RPMI8226 (cell line): Measurements from ENCODE around the gene CLEC1A.

ENCODE experiments used
- DNase-seq: peaks from one replicate; pipeline ENCODE4 v3.0.0-alpha.2; 2015

Gene CLEC1A, protein sequence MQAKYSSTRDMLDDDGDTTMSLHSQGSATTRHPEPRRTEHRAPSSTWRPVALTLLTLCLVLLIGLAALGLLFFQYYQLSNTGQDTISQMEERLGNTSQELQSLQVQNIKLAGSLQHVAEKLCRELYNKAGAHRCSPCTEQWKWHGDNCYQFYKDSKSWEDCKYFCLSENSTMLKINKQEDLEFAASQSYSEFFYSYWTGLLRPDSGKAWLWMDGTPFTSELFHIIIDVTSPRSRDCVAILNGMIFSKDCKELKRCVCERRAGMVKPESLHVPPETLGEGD

DNA sequence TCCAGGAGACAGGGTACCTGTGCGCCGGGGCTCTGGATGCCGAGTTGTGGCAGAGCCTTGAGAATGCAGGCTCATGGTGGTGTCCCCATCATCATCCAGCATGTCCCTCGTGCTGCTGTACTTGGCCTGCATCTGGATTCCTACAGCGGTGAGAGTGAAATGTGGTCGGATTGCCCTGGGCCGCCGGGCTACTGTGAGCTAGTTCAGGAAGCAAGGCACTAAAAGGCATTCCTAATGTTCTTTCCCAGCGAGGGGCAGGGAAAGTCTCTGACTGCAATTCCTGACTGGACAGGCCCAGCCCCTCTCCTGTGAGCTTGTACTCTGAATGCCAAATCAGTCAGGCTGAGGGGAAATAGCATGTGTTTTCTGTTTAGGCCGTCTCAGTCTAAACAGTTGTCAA lies at the start of gene CLEC1A:
TSS of gene CLEC1A (minus strand) at position 195 of the 400 bp plus-strand sequence. CDS start at position 132, 63 bp downstream.
- no peak for DNase-seq

DNA sequence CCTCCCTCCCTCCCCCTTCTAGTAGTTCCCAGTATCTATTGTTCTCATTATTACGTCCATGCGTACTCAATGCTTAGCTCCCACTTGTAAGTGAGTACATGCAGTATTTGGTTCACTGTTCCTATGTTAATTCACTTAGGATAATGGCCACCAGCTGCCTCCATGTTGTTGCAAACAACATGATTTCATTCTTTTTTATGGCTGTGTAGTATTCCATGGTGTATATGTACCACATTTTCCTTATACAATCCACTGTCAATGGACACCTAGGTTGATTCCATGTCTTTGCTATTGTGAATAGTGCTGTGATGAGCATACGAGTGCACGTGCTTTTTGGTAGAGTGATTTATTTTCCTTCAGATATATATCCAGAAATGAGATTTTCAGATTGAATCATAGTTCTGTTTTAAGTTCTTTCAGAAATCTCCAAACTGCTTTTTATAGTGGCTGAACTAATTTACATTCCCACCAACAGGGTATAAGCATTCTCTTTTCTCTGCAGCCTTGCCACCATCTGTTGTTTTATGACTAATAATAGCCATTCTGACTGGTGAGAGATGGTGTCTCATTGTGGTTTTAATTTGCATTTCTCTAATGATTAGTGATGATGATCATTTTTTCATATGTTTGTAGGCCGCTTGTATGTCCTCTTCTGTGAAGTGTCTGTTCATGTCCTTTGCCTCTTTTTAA lies 49.1 kb upstream of the CLEC1A start:
- DNase-seq: no peak

DNA sequence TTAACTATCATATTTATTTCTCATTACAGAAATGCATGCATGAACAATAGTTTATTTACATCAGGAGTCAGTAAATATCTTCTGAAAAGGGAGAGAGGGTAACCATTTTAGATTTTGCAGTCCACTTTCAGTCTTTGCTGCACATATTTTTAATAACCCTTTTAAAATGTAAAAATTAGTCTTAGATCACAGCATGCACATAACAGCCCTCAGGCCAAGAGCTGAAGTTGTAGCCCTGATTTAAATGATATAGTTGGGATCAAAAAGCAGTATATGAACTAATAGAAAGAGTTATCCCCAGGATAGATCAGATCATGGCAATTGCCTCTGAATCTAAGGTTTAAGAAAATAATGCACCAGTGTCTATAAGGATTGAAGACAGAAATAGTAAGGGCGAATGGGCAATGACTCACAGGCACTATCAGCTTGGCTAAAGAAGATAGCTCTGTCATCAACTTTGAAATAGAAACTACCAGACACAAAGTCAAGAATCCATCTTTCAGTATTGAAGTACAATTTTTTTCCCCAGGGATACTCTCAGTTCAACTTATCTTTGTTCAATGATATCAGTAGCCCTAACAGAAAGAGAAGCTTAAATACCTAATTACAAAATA lies 44.3 kb upstream of the CLEC1A start:
- DNase-seq: peak; percentile 19

DNA sequence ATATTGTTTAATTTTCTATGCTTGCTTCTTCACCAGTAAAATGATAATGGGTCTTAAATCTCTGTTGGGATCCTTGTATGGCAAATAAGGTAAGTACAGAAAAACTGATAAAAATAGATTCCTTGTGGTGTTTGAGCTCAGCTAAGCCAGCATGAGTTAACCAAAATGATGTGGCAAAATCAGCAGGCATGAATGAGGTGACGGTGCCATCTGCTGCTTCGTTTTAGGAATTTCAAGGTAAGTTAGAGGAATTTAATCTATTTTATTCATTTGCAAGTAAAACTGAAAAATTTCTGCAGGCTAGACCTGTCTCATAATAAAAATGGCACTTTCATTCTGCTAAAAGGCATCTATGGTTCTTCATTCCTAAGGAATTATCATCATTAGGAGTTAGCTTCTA lies 41.2 kb upstream of the CLEC1A start:
- DNase-seq: peak; percentile 62

DNA sequence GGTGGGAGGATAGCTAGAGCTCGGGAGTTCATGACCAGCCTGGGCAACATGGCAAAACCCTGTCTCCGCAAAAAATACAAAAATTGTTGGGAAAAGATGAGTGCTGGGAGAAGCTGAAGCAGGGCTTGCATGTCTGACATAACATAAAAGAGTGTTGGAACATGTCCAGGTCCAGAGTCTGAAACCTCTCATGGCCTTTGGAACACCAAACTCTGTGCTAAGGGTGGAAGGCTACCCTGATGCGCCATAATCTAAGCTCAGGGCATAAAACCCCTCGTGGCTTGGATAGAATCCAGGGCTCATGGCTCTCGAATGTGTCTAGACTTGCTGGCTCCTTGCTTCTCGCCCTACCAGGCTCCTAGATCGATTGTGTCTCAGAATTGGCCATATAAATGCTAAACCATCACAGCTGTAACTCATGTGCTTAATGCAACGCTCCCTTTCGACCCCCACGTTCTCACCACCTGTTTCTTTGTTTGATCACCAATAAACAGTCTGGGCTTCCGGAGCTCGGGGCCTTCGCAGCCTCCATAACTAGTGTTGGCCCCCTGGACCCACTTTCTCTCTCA lies 37.9 kb upstream of the CLEC1A start:
- peak; percentile 74 for DNase-seq

DNA sequence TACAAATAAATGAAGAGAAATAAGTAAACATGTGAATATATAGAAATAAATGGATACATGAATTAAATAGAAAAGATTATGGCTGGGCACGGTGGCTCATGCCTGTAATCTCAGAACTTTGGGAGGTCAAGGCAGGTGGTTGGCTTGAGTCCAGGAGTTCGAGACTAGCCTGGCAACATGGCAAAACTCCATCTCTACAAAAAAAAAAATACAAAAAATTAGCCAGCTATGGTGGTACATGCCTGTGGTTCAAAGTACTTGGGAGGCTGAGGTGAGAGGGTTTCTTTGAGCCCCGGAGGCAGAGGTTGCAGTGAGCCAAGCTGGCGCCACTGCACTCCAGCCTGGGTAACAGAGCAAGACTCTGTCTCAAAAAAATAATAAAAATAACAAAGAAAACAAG lies 36.3 kb upstream of the CLEC1A start:
- DNase-seq: peak; percentile 58

DNA sequence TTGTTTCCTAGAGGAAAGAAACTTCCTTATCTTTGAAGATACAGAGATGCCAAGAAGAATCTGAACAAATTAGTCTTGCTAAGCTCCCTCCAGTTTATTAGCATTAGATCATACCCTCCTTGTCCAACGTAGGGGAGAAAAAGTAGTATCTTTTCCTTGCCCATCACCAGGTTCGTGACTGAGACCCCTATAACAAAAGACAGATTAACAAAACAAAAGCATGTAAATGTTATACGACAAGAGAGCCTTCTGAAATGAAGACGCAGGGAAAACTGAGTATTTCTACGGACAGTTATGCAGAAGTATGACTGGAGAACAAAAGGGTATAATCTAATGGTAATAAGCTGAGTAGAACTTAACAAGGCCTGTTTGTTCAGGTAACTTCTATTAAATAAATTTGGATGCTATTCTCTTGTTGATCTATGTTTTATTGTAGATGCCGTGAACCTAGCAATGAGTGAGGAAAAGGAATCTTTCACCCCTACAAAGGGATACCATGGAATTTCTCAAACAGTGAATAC lies 34.1 kb upstream of the CLEC1A start:
- no peak for DNase-seq

DNA sequence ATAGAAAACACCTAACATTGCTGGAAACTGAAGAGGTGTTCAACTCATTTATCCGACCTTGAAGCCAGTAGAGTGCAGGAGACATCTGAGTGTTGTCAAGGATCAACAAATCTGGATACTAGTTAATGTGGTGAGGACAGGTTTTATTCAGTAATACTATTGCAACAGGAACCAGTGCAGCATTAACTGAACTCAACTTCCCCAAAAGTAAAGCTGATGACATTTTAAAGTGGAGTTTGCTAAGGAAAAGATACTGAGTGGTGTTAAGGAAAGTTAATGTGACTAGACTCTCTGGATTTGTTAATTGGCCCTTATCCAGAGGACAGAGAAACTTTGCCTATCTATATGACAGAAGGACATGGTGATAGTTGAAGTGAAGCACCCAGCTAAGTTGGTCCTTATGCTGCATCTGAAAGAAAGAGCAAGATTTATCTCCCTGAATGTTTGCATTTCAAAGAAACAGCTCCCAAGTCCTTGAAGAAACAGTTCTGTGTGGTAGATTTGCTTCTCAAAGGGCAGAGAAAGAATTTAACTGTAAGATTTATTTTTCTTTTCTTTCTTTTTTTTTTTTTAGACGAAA lies 32.4 kb upstream of the CLEC1A start:
- peak; percentile 15 for DNase-seq

DNA sequence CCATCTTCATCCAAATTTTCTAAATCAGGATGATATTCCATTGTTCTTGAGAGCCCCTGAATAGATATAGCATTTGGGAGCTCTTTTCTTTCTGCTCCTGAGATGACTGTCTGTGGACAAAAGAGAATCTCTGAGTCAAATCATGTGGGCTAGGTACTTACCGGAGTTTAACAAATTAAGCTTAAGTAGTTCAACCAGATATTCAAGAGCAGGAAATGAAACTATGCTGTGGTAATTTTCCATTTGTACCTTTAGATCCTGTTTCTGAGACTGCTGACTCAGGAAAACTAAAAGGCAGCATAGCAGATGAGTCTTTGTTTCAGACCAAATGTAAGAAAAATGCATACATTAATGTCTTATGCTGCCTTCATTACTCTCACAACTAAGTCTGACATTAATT lies 31.3 kb upstream of the CLEC1A start, which contains the start of gene CLEC7A:
TSS of gene CLEC7A (minus strand) at position 158 of the 400 bp plus-strand sequence. CDS start at position 41, 117 bp downstream.
- peak; percentile 88 for DNase-seq

DNA sequence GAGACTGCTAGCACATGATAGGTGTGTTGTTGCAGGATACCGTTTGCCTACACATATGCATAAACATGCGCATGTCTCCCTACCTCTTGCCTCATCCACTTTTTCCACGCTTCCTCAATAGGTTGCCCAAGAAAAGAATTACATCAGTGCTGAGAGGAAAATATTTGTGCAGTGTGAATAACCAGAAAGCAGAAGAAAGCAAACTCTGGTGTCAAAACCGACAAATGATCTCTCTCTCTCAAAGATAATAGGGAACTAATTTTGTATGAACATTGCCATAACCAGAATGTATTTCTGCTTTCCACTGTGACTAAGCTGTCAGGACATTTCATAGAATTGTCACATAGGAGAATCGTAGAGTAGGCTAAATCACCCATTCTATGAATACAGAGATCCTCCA lies 29.9 kb upstream of the CLEC1A start:
- DNase-seq: peak; percentile 8

DNA sequence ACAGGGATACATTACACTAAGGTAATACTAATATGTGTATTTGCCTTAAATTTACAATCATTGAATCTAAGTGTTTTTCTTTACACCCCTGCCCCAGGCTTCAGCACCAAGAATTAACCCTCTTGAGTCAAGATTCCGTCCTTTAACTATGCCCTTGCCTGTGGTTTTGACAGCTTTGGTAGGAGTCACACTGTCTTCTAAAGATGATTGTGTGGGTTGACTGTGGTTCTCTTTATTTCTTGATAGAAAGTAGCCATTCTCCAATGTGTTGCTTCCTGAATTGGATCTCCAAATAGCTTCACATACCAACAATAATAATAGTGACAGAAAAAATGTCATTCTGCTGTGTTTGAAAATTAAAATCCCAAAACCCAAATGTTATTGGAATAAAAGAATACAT lies 27.6 kb upstream of the CLEC1A start:
- DNase-seq: no peak

DNA sequence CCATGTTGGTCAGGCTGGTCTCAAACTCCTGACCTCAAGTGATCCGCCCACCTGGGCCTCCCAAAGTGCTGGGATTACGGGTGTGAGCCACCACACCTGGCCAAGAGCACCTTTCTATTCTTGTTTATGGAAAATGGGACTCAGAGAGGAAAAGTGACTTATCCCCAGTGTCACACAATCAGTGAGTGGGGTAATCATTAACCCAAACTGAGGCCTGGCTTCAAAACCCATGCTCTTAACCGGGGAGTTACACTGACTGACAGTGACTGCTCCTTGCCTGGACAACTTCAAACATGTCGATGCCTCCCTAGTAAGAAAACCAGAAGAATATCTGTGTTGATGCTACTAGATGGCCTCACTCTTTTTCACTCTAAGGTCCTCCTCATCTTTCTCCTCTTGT lies 23.9 kb upstream of the CLEC1A start:
- DNase-seq: no peak

DNA sequence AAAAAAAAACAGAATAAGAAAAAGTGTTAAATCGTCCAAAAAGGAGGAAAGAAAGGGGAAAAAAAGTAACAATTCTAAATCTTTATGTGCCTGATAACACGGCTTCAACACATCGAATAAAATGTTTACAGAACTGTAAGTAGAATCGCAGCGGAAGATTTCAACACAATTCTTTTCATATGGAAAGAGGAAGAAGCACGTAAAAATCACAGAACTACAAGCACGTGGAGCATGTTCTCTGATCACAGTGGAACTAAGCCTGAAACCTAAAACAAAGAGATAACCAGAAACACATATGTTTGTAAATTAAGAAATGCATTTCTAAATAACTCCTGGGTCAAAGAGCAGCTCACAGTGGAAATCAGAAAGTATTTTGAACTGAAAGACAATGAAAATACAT lies 22.5 kb upstream of the CLEC1A start:
- no peak for DNase-seq

DNA sequence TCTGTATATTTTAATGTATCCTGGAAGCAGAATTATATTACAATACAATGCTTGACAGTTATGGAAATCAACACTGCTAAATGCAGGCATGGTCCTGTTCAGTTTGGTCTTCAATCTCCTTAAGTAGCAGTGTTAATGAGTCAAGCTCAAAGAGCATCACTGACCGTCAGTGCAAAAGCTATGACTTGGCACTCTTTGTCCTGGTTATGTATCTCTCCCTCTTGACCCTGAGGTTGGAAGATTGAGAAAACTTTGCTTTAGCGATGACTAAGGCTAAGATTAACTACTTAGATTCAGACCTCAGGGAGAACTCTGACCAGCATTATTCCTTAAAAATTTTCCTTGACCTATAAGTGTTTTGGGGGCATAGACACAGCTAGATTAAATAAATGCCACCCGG lies 20.3 kb upstream of the CLEC1A start:
- no peak for DNase-seq

DNA sequence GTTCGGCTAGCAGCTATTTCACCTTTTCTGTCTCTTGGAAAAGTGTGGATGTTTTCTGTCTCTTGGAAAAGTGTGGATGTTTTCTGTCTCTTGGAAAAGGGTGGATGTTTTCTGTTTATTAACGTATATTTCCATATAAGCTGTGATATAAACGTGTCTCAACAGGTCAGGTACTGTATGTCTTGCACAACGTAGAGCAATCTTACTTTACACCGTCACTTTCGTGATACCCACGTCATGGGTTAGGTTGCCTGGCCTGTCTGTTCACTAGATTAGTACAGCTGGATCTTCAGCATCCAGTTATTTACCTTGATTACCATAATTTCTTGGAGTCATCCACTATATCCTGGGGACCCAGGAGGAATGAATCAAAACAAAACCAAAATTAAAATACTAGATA lies 17.1 kb upstream of the CLEC1A start:
- DNase-seq: no peak

DNA sequence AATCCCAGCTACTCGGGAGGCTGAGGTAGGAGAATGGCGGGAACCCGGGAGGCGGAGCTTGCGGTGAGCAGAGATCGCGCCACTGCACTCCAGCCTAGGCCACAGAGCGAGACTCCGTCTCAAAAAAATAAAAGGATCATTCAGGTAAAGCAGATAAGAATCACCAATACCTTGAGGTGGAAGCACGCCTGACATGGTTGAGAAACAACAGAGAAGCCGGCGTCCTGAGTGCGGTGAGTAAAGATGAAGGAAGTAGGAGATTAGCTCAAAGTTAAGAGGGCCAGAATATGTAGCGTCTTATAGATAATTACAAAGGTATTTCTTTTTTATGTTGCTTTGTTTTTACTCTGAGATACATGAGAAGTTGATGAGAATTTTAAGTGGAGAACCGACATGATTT lies 16.5 kb upstream of the CLEC1A start:
- no peak for DNase-seq

DNA sequence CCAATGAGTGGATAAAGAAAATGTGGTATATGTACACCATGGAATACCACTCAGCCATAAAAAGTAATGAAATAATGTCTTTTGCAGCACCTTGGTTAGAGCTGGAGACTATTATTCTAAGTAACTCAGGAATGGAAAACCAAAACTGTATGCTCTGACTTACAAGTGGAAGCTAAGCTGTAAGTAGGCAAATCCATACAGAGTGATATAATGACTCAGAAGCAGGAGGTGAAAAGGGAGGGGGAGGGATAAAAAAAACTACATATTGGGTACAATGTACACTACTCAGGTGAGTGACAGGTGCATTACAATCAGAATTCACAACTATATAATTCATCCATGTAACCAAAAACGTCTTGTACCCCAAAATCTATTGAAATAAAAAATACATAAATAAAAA lies 15.1 kb upstream of the CLEC1A start:
- DNase-seq: no peak

DNA sequence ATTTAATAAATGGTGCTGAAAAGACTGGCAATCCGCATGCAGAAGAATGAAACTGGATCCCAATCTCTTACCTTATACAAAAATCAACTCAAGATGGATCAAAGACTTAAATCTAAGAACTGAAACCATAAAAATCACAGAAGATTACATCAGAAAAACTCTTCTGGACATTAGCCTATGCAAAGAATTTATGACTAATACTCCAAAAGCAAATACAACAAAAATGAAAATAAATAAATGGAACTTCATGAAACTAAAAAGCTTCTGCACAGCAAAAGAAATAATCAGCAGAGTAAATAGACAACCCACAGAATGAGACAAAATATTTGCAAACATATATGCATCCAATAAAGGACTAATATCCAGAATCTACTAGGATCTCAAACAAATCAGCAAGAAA lies 14.3 kb upstream of the CLEC1A start:
- no peak for DNase-seq

DNA sequence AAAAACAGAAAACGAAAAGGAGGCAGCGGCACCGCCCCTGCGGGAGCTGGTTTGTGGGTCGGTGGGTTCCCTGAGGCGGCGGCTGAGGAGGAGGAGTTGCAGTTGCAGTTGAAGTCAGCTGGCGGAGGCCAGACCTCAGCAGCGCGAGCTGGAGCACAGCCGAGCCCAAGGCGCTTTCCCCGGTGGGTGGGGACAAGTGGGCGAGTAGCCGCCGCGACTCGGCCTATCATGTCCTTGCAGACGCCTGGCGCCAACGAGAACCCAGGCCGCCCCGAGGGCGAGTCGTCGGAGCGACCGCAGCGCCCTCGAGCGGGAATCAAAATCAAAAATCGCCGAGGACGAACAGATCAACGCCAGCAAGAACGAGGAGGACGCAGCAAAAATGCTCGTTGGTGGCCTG lies 12.7 kb upstream of the CLEC1A start:
- no peak for DNase-seq

DNA sequence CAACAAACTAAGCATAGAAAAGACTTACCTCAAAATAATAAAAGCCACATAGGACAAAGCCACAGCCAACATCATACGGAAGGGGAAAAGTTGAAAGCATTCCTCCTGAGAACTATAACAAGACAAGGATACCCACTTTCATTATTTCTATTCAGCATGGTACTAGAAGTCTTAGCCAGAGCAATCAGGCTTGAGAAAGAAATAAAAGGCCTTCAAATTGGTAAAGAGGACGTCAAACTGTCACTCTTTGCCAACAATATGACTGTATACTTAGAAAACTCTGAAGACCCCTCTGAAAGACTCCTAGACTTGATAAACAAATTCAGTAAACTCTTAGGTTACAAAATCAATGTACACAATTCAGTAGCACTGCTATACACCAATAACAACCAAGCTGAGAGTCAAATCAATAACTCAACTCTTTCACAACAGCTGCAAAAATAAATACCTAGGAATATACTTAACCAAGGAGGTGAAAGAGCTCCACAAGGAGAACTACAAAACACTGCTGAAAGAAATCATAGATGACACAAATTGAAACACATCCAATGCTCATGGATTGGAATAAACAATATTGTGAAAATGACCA lies 11.6 kb upstream of the CLEC1A start:
- no peak for DNase-seq

DNA sequence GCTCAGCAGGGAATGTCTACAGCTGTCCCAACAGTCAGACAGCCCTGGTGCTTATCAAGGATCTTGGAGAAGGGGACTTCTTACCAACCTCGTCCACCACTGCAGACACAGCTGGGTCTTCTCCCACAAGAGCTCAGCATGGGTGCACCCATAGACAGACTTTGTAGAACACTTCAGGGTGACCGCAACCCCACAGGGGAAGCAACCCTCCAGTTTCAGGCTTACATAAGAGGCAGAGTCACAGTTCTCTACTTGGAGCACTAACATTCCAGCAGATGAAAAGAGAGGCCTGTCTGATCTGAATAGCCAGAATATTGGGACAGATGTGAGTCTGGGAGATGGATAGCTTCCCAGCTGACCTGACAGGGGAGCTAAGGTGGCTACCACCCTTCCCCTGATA lies 3.5 kb upstream of the CLEC1A start:
- DNase-seq: no peak

DNA sequence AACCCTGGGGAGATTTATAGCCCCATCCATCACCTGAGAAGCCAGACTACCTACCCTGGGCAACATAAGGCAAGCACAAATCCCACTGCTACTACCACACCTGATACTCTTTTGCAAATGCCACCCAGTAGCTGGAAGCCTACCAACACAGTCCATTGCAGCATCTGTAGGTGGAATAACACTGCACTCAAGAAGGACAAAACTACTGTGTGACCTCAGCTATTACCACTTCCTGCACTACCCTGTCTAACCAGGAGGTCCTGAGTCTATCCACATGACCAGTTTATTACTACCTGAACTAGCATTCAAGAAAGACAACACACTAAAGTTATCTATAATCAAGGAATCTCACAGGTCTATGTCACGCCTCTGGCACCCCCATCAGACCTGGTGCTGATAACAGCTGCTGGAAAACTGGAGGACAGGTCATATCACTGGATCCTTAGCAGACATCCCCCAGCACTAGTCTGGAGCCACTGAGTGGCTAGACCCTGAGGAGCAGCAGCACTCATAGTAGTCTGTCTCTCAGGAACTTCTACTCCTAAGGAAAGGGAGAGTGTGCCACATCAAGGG lies 2.9 kb upstream of the CLEC1A start:
- DNase-seq: no peak
